HG02678 (cell line): ENCODE measurements around the gene RCSD1.
A peak's percentile ranks its signal among the peaks of the same experiment; 100 is the strongest.

ENCODE experiments used
- ATAC-seq: cut with Tn5 transposase; IDR thresholded peaks from one replicate; pipeline ENCODE4 v1.9.1; 2021; ENCODE audit warnings: mild to moderate bottlenecking, moderate library complexity; ENCODE audit not compliant: unreplicated experiment

RCSD1 gene

GRCh38 chr1:167663002-167663772 is 33.2 kb downstream of the RCSD1 start:
- peak; percentile 79 for ATAC-seq

- no peak for ATAC-seq
Measured at GRCh38 chr1:167665469-167665868, 35.4 kb downstream of the RCSD1 start.

GRCh38 chr1:167666416-167666815 is 36.4 kb downstream of the RCSD1 start:
- no peak for ATAC-seq

- no peak for ATAC-seq
Measured at GRCh38 chr1:167667536-167667935, 37.5 kb downstream of the RCSD1 start.

- ATAC-seq: peak; percentile 67
Measured at GRCh38 chr1:167668108-167668507, 38.1 kb downstream of the RCSD1 start.

- ATAC-seq: peak; percentile 77
Measured at GRCh38 chr1:167669209-167670124, 39.4 kb downstream of the RCSD1 start.

- no peak for ATAC-seq
Measured at GRCh38 chr1:167670563-167670962, 40.5 kb downstream of the RCSD1 start.

GRCh38 chr1:167671727-167672511 is 41.9 kb downstream of the RCSD1 start:
- ATAC-seq: no peak

- ATAC-seq: no peak
Measured at GRCh38 chr1:167672831-167673230, 42.8 kb downstream of the RCSD1 start.

GRCh38 chr1:167673265-167673664 is 43.2 kb downstream of the RCSD1 start:
- no peak for ATAC-seq

GRCh38 chr1:167674156-167674555 is 44.1 kb downstream of the RCSD1 start:
- ATAC-seq: no peak

- no peak for ATAC-seq
Measured at GRCh38 chr1:167675440-167675839, 45.4 kb downstream of the RCSD1 start.

- ATAC-seq: no peak
Measured at GRCh38 chr1:167676205-167676915, 46.3 kb downstream of the RCSD1 start.

- no peak for ATAC-seq
Measured at GRCh38 chr1:167676916-167677848, 47.1 kb downstream of the RCSD1 start.

GRCh38 chr1:167678422-167678821 is 48.4 kb downstream of the RCSD1 start:
- ATAC-seq: no peak

GRCh38 chr1:167678838-167679237 is 48.8 kb downstream of the RCSD1 start:
- ATAC-seq: no peak

- no peak for ATAC-seq
Measured at GRCh38 chr1:167679714-167680113, 49.7 kb downstream of the RCSD1 start.

GRCh38 chr1:167681024-167681423 is 51.0 kb downstream of the RCSD1 start:
- ATAC-seq: no peak

GRCh38 chr1:167681451-167682098 is 51.5 kb downstream of the RCSD1 start:
- ATAC-seq: no peak
